Myocyte (in vitro differentiated cells): ENCODE results near the gene CACNA2D4. TPM values are rescaled to one million over a fixed set of nuclear protein-coding genes. Genes with fewer than 3 reads are reported as not detected.

Source experiments
- DNase-seq: peaks from one replicate; pipeline ENCODE4 v3.0.0-alpha.2; 2012; ENCODE audit warnings: low read depth
- total RNA-seq: library from RNA; depleted of rRNA; stranded (reverse); fragments of >200 nt; gene quantifications from 2 replicates; pipeline ENCODE4 v1.2.3, GENCODE V29; 2014

The CACNA2D4 gene
- total RNA-seq, 1 donor from 2014 or later = 0.03 TPM

GRCh38 chr12:1872001-1872400 is 46.5 kb downstream of the CACNA2D4 start:
- DNase-seq = no peak

GRCh38 chr12:1870998-1871917 is 47.2 kb downstream of the CACNA2D4 start:
- DNase-seq = no peak

- DNase-seq = no peak
Measured at GRCh38 chr12:1870086-1870485, 48.4 kb downstream of the CACNA2D4 start.

- DNase-seq = no peak
Measured at GRCh38 chr12:1869145-1869544, 49.3 kb downstream of the CACNA2D4 start.

- no peak for DNase-seq
Measured at GRCh38 chr12:1865284-1865866, 53.1 kb downstream of the CACNA2D4 start.

GRCh38 chr12:1864867-1865266 is 53.6 kb downstream of the CACNA2D4 start:
- no peak for DNase-seq

GRCh38 chr12:1864456-1864855 is 54.0 kb downstream of the CACNA2D4 start:
- DNase-seq = no peak

GRCh38 chr12:1863823-1864222 is 54.6 kb downstream of the CACNA2D4 start:
- no peak for DNase-seq

- no peak for DNase-seq
Measured at GRCh38 chr12:1862973-1863372, 55.5 kb downstream of the CACNA2D4 start.

GRCh38 chr12:1859643-1860042 is 58.8 kb downstream of the CACNA2D4 start:
- DNase-seq = peak; percentile 15

- DNase-seq = no peak
Measured at GRCh38 chr12:1858456-1858855, 60.0 kb downstream of the CACNA2D4 start.

GRCh38 chr12:1857821-1858220 is 60.6 kb downstream of the CACNA2D4 start:
- DNase-seq = no peak

GRCh38 chr12:1857086-1857485 is 61.4 kb downstream of the CACNA2D4 start:
- DNase-seq = no peak

GRCh38 chr12:1855241-1855640 is 63.2 kb downstream of the CACNA2D4 start:
- peak; percentile 22 for DNase-seq

- DNase-seq = no peak
Measured at GRCh38 chr12:1853716-1854115, 64.7 kb downstream of the CACNA2D4 start.

GRCh38 chr12:1852076-1852475 is 66.4 kb downstream of the CACNA2D4 start:
- no peak for DNase-seq

GRCh38 chr12:1851151-1851701 is 67.2 kb downstream of the CACNA2D4 start:
- peak; percentile 26 for DNase-seq

- DNase-seq = no peak
Measured at GRCh38 chr12:1848745-1849144, 69.7 kb downstream of the CACNA2D4 start.

- no peak for DNase-seq
Measured at GRCh38 chr12:1848146-1848545, 70.3 kb downstream of the CACNA2D4 start.

GRCh38 chr12:1847411-1847810 is 71.0 kb downstream of the CACNA2D4 start:
- DNase-seq = no peak

- no peak for DNase-seq
Measured at GRCh38 chr12:1846421-1847405, 71.7 kb downstream of the CACNA2D4 start.
